Renal cortex interstitium (tissue), 11 donors: ENCODE results near the gene HS2ST1. TPM values are rescaled to one million over a fixed set of nuclear protein-coding genes. Genes with fewer than 3 reads are reported as not detected.
A peak's percentile ranks its signal among the peaks of the same experiment; 100 is the strongest.
"Not testable (repeated sequence)": the region's sequence is repeated elsewhere in the genome, so short reads cannot be mapped to it uniquely, and the experiment has no call there.

Experiments used
- DNase-seq, 11 donors: peaks; one replicate each; pipeline ENCODE4 v3.0.0-alpha.2; 2013; ENCODE audit warnings: low read depth in 9 of 11, low spot score in 4 of 11; ENCODE audit errors: extremely low read depth in 1 of 11
- polyA plus RNA-seq, 3 donors: library from polyadenylated mRNA; unstranded; fragments of 120-200 nt; gene quantifications; one replicate each; pipeline ENCODE4 v1.2.1, GENCODE V29; 2013; ENCODE audit not compliant: insufficient read length in 3 of 3

Gene HS2ST1
- polyA plus RNA-seq, 3 donors: 39.1 to 50.2 (median 47.3) TPM

DNA sequence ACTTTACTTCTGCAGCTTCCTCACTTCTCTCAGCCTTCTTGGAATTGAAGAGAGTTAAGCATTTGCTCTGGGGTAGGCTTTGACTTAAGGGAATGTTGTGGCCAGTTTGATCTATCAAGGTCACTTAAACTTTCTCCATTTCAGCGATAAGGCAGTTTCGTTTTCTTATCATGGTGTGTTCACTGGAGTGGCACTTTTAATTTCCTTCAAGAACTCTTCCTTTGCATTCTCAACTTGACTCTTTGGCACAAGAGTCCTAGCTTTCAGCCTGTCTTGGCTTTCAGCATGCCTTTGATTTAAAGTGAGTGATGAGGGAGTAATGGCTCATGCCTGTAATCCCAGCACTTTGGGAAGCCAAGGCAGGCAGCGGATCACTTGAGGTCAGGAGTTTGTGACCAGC lies 38.7 kb downstream of the HS2ST1 start:
- no peak for DNase-seq

DNA sequence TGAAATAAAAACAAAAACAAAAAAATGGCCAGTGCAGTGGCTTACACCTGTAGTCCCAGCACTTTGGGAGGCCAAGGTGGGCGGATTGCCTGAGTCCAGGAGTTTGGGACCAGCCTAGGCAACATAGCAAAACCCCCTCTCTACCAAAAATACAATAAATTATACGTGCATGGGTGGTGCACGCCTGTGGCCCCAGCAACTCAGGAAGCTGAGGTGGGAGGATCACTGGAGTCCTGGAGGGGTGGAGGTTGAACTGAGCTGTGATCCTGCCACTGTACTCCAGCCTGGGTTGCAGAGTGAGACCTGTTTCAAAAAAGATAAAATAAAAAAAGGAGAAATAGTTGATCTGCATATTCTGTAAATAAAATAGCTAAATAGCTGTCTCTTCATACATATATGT lies 41.2 kb downstream of the HS2ST1 start:
- no peak for DNase-seq

DNA sequence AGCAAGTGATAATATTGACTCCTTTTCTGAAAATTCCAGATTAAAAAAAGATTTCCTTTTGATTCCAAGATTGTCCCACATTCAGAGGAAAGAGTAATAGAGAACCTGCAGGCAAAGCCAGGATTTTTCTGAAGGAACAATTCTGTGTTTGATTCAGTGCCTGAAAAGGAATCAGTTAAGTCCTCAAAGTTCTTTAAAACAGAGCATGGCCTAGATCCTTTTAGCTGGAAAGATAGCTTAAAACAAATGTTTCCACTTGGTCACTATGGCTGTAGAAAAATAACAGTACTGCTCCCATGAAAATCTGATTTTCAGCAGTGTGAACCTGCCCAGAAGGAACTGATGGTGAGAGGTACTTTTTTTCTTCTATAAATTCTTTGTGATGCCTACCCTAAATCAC lies 41.8 kb downstream of the HS2ST1 start:
- no peak for DNase-seq

DNA sequence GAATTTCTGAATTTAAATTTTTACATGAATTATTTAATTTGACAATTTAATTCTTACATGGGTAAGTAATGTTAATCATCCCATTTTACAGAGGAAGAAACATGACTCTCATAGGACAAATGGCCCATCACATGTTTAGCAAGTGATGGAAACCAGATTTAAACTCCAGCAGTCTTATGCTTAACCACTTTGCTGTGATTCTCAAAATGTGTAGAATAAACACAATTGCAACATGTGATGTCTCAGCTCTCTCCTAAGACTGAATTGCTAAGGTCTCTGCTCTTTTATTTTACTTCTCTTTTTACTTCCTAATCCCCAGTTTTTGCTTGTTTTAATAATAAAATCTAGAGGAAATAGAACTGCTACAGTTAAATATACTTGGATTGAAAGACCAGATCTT lies 42.8 kb downstream of the HS2ST1 start:
- no peak for DNase-seq

DNA sequence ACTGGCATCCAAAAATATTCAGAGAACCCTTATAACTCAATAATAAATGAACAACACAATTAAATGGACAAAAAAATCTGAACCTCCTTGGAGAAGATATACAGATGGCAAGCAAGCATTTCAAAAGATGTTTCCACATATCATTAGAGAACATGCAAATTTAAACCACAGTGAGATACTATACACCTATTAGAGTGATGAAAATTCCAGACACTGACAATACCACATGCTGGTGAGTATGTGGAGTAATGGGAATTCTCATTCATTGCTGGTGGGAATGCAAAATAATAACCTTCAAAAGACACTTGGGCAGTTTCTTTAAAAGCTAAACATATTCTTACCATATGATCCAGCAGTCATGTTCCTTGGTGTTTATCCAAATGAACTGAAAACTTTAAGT lies 46.1 kb downstream of the HS2ST1 start:
- DNase-seq: no peak

DNA sequence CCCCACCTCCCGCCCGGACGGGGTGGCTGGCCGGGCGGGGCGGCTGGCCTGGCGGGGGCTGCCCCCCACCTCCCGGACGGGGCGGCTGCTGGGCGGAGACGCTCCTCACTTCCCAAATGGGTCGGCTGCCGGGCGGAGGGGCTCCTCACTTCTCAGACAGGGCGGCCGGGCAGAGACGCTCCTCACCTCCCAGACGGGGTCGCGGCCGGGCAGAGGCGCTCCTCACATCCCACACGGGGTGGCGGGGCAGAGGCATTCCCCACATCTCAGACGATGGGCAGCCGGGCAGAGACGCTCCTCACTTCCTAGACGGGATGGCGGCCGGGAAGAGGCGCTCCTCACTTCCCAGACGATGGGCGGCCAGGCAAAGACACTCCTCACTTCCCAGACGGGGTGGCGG lies 49.4 kb downstream of the HS2ST1 start:
- DNase-seq: not testable (repeated sequence)

DNA sequence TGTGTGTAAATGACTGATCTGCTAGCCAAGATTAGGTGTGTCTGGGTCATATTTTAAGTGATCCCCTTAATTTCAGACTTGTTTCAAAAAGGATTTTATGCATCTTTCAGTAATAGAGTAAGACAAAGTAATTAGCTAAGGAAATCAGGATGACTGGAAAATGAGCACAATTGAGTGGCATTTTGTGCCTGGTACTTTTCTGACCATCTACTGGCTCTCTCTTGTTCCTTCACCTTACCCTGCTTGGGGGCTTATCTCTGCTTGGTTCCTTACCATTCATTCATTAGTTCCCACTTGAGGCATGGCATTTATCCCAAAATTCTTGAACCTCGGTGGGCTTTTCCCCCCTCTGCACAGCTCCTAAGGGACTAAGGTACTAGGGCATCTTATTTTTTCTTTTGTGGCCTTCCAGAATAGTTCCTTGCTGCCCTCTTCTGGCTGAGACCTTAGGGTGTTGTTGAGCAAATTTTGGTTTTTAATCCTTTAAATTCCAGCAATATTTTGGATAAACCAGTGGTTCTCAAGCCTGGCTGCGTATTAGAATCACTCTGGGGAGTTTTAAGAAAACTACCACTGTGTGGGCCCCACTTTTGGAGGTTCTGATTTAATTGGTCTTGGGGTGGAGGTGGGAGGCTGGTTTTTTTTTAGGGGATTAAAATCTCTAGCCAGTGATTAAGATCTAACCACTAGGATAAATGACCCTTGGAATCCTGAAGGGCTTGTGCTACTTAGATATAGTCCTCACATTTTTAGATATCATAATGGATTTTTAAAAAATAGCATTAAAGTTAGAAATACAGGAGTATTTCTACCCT lies 50.8 kb downstream of the HS2ST1 start:
- peak in 4 of 11 donors; percentile 8 to 19 (median 11) for DNase-seq

DNA sequence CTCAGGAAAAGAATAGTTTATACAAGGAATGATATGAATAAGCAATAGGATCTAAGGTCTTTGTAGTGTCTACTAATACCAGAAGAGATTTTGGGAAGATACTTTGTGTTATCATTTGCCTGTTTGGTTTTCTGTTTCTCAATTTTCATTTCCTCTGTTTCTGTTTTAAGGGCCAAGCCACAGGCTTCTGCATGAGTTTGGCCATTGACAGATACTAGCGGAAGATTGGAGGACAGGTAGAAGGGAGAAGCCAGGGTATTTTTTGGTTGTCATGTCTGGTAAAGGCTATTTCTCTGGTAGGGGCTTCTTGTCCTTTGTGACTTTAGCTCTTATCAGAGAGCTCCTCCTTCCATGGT lies 51.4 kb downstream of the HS2ST1 start:
- no peak for DNase-seq

DNA sequence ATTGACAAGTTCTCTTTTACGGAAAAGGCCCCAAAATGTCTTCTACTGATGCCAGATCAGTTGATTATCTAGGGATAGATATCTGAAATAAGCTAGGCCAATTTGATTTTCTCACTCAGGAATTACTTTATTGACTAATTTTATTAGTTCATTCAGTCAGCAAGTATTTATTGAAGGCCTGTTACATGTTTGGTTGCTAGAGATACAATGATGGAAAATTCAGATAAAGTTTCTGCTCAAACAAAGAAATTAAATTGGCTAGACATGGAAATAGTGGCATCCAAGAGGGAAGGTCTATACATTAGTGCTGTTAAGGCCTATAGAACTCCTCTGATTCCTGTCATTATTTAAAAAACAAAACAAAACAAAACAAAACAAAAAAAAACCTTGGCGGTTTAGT lies 56.5 kb downstream of the HS2ST1 start:
- no peak for DNase-seq

DNA sequence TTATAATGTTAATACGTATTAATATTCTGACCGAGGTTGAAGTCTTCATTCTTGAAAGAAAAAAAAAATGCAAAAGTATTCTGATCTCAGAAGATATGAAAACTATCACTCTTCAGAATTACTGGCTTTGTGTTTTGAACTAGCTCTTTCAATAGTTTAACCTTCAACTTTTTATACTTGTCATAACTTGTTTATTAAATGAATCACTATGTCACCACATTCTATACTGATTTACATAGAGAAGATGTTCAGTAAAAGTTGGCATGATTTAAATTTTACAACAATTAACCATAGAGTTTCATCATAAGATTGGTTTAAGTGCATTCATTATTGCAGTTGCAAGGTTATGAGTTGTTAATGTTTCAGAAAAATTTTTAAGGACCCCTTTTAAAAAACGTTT lies 57.3 kb downstream of the HS2ST1 start:
- DNase-seq: no peak

DNA sequence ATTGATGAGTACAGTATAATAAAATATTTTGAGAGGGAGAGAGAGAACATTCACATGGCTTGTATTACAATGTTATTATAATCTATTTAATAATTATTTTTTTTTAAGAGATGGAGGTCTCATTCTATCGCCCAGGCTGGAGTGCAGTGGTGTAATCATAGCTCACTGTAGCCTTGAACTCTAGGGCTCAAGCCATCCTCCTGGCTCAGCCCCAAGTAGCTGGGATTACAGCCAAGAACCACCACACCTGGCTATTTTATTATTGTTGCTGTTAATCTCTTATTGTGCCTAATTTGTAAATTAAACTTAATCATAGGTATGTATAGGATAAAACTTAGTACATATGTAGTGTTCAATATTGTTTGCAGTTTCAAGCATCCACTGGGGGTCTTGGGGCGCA lies 57.8 kb downstream of the HS2ST1 start:
- DNase-seq: no peak

DNA sequence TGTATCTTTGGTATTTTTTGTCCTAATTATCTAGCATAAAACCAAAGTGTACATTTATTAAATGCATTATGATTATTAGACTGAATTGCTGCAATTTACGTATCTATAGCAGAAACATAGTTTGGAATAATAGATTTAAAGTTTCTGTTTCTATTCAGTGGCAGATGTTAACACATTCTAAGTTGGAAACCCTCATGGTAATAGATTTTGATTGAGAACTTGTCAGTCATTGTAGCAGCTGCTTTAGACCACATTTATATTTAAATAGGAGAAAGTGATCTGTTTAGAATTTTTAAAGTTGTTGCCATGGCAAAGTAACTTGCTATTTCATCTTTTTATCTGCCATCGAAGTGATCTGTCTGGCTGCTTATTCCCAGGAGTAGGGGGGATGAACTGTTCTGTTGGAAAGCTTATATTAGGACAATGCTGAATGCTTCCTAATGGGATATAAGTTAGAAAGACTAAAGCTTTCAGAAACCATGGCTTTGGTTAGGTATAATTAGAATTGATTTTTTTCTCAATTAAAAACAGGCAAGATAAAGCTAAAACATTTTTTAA lies 61.6 kb downstream of the HS2ST1 start:
- no peak for DNase-seq

DNA sequence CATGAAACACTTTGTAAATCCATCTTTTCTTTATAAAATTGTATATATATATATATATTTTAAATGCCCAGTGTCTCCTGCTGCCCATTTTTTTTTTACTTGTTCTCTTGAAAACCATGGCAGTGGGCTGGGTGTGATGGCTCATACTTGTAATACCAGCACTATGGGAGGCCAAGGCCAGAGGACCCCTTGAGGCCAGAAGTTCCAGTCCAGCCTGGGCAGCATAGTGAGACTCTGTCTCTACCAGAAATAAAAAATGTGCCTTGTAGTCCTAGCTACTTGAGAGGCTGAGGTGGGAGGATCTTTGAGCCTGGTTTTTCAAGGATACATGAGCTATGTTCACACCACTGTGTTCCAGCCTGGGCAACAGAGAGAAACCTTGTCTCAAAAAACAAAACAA lies 62.2 kb downstream of the HS2ST1 start:
- no peak for DNase-seq

DNA sequence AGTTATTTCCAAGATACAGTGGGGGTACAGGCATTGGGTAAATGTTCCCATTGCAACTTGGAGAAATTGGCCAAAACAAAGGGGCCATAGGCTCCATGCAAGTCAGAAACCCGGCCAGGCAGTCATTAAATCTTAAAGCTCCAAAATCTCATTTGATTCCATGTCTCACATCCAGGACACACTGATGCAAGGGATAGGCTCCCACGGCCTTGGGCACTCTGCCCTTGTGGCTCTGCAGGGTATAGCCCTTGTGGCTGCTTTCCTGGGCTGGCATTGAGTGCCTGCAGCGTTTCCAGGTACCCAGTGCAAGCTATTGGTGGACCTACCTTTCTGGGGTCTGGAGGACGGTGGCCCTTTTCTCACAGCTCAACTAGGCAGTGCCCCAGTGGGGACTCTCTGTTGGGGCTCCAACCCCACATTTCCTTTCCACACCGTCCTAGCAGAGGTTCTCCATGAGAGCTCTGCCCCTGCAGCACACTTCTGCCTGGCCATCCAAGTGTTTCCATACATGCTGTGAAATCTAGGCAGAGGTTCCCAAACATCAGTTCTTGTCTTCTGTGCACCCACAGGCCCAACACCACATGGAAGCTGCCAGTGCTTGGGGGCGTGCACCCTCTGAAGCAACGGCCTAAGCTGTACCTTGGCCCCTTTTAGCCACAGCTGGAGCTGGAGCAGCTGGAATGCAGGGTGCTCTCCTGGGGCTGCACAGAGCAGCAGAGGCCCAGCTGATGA lies 67.2 kb downstream of the HS2ST1 start:
- no peak for DNase-seq

DNA sequence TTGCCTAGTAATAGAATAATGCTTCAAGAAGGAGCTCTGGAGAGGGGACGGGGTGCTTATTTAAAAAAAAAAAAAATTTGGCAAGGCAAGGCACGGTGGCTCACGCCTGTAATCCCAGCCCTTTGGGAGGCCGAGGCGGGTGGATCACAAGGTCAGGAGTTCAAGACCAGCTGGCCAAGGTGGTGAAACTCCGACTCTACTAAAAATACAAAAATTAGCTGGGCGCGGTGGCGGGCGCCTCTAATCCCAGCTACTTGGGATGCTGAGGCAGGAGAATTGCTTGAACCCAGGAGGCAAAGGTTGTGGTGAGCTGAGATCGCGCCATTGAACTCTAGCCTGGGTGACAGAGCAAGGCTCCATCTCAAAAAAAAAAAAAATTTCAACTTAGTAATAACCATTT lies 69.2 kb downstream of the HS2ST1 start:
- DNase-seq: not testable (repeated sequence)

DNA sequence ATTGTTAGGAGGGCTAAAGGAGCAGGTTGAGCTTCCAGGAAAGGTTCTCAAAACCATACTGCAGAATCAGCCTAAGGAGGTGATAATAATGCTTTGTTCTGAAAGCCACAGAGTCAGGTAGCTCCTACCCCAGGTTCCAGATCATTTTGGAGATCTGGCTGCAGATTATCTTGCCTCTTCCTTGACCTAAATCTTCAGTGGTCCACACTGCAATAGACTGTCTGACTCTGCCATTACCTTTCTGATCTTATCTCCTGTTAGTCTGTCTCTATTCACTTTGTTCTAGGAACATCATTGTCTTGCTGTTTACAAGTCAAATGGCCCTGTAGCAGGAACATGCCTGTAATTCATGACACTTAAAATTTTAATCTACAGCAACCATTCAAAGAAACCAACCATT lies 73.0 kb downstream of the HS2ST1 start:
- no peak for DNase-seq

DNA sequence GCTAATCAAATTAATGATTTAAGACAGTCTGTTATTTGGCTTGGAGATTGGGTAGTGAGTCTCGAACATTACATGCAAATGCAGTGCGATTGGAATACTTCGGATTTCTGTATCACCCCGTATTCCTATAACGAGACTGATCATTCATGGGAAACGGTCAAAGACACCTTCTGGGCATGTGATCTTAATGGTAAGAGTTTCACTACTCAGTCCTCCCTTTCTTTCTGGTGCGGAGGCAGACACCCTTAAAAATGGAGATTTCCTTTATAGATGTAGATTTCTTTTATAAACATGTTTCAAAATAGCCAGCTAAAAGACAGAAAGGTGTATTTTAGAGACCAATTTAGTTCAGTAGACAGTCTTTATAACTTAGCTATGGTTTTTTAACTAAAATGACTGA lies 74.4 kb downstream of the HS2ST1 start:
- DNase-seq: no peak

DNA sequence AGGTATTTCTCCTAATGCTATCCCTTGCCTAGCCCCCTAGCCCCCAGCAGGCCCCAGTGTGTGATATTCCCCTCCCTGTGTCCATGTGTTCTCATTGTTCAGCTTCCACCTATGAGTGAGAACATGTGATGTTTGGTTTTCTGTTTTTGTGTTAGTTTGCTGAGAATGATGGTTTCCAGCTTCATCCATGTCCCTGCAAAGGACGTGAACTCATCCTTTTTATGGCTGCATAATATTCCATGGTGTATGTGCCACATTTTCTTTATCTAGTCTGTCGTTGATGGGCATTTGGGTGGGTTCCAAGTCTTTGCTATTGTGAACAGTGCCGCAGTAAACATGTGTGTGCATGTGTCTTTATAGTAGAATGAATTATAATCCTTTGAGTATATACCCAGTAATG lies 75.3 kb downstream of the HS2ST1 start:
- DNase-seq: not testable (repeated sequence)

DNA sequence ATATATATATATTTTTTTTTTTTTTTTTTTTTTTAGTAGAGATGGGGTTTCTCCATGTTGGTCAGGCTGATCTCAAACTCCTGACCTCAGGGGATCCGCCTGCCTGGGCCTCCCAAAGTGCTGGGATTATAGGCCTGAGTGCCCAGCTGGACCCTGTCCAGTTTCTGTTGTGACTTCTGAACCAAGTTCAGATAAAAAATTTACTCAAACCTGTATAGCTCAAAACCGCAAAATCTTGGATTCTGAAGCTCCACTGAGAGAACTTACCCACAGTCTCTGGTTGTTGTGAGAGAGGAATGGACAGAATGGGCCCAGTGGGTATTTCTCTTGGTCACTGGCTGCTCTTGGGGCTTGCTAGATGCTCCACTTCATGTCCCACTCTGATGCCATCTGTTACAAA lies 76.4 kb downstream of the HS2ST1 start:
- DNase-seq: no peak

DNA sequence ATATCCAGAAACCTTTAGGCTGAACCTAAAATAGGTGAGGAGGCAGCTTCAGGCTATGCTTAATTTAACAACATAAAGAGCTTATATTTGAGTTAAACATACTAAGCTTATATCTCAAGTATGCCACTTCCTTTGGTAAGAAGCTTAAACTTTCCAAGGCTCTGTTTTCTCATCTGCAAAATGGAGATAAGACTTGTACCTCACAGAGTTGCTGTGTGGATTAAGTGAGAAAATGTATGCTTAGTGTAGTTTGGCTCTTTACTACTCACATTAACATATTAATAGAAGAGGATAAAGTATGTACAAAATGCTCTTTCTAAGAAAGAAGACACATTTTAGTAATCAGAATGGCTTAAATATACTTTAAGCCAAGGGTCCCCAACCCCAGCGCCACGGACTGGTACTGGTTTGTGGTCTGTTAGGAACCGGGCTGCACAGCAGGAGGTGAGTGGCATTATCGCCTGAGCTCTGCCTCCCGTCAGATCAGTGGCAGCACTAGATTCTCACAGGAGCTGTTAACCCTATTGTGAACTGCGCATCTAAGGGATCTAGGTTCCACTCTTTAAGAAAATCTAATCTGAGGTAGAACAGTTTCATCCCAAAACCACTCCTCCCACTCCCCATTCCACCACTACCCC lies 77.2 kb downstream of the HS2ST1 start:
- DNase-seq: no peak
